Effector memory CD8-positive, alpha-beta T cell (primary cell): Measurements from ENCODE around the gene TNC.

ENCODE experiments used
- ATAC-seq: fragments of 150-1000 bp; cut with Tn5 transposase; replicated peaks from 2 replicates; pipeline ENCODE4 v1.10.0; 2021; ENCODE audit warnings: mild to moderate bottlenecking, moderate library complexity
- DNase-seq, 3 experiments: peaks; one replicate each; pipeline ENCODE4 v3.0.0; 2021
- H3K27ac Mint-ChIP-seq, 2 donors: one replicate each; pipeline ENCODE4 v1.8.0; 2022; ENCODE audit warnings: mild to moderate bottlenecking in 2 of 2, mixed read lengths in 2 of 2, moderate library complexity in 2 of 2
- H3K27me3 Mint-ChIP-seq, 2 donors: one replicate each; pipeline ENCODE4 v1.8.0; 2022; ENCODE audit warnings: mixed read lengths in 2 of 2
- H3K36me3 Mint-ChIP-seq: one replicate; pipeline ENCODE4 v1.8.0; 2022; ENCODE audit warnings: mild to moderate bottlenecking, moderate library complexity, mixed read lengths; ENCODE audit not compliant: insufficient read depth
- H3K4me1 Mint-ChIP-seq, 2 donors: one replicate each; pipeline ENCODE4 v1.8.0; 2022; ENCODE audit warnings: low read depth in 2 of 2, mixed read lengths in 2 of 2
- H3K4me3 Mint-ChIP-seq, 2 donors: one replicate each; pipeline ENCODE4 v1.8.0; 2022; ENCODE audit warnings: mild to moderate bottlenecking in 2 of 2, mixed read lengths in 2 of 2, moderate library complexity in 2 of 2
- H3K9me3 Mint-ChIP-seq, 2 donors: one replicate each; pipeline ENCODE4 v1.8.0; 2022; ENCODE audit warnings: mixed read lengths in 2 of 2

TNC gene

DNA sequence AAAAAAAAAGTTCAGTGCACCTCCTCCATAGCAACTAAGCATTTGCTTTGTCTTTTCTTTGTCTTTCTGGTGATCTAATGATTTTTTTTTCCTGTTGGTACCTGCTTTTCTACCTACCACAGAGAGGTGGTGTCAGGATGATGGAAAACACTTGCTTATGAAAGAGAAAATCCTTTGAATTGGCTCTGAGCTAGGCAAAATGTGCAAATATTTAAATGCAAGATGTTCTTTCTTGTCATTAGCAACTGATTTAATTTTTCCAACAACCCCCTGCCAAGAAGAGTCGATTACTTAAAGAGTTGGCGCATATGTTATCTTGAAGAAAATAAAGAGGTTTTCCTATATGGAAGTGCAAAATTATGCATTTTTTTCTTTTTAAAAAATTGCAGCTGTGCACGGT lies 37.7 kb downstream of the TNC start:
- Mint-ChIP-seq H3K27ac (no peak overlapping the region), H3K4me3 (no peak overlapping the region), H3K9me3 (no peaks in the 10 kb centered on the region), H3K27me3 (peaks cover 0 to 6% of the 10 kb centered on the region in 2 donors), H3K36me3 (no peaks in the 10 kb centered on the region), H3K4me1 (no peaks in the 10 kb centered on the region)
- no peak for DNase-seq
- no peak for ATAC-seq

GRCh38 chr9:115079156-115079555 lies 38.8 kb downstream of the TNC start:
- no peak overlapping the region for H3K27ac Mint-ChIP-seq
- no peak for ATAC-seq
- no peaks in the 10 kb centered on the region for H3K36me3 Mint-ChIP-seq
- no peak overlapping the region for H3K4me3 Mint-ChIP-seq
- no peaks in the 10 kb centered on the region for H3K4me1 Mint-ChIP-seq
- H3K9me3 Mint-ChIP-seq, result no peaks in the 10 kb centered on the region
- H3K27me3 Mint-ChIP-seq, result peaks cover 0 to 6% of the 10 kb centered on the region in 2 donors
- no peak for DNase-seq

DNA sequence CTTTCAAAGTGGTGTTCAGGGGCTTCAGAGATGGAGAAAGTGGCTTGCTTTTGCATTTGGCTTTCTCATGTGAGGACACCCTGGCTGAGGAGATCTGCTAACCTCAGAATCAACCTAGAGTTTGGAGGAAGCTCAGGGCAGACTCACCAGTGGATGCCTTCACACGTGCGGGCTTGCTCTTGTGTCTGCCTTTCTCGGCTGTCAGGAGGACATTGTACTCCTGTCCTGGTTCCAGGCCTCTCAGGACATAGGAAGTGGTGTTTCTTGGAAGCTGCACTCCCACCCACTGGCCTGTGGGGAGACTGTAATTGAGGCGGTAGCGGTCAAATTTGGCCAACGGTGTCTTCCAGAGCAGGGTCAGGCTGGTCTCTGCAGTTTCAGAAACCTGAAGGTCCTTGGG lies 44.5 kb downstream of the TNC start:
- Mint-ChIP-seq H3K27ac (no peak overlapping the region), H3K4me1 (no peaks in the 10 kb centered on the region), H3K9me3 (no peaks in the 10 kb centered on the region), H3K27me3 (peaks cover 17 to 36% of the 10 kb centered on the region in 2 donors), H3K36me3 (peaks cover 3% of the 10 kb centered on the region), H3K4me3 (no peak overlapping the region)
- ATAC-seq (no peak), DNase-seq (no peak)

DNA sequence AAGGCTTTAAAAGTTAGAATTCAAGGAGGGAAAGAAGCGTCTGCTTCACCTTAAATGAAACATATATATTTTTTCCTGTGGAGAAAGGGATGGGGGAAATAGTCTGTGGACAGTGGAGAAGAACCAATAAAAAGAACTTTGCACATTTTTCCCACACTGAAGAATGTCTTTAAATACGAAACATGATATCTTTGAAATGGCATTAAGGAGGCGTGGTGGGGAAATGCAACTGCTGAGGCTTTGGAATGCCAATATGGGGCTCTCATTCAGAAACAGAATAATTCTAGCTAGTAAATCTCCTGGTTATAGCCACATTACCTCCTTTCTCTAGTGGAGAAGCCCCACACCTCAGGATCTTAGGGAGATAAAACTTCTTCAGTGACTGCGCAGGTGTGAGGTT lies 46.8 kb downstream of the TNC start:
- ATAC-seq, result no peak
- Mint-ChIP-seq H3K27me3 (peaks cover 25 to 39% of the 10 kb centered on the region in 2 donors), H3K9me3 (no peaks in the 10 kb centered on the region), H3K4me3 (no peak overlapping the region), H3K4me1 (no peaks in the 10 kb centered on the region), H3K27ac (no peak overlapping the region), H3K36me3 (peaks cover 3% of the 10 kb centered on the region)
- no peak for DNase-seq

DNA sequence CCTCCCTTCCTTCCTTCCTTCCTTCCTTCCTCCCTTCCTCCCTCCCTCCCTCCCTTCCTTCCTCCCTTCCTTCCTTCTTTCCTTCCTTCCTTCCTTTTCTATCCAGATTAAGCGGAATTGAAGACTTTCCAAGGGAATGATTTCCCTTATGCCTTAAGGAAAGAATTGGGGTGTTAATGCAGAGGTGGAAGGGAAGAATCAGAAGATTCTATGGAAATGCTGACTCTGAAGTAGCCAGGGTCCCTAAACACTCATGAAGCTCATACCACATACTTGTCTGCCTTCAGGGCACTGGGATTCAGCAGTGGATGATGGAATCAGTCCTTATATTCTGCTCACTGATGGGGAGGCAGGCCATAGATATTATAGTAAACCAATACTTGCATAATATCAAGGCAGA lies 48.2 kb downstream of the TNC start:
- Mint-ChIP-seq H3K27ac (no peak overlapping the region), H3K4me3 (no peak overlapping the region)

DNA sequence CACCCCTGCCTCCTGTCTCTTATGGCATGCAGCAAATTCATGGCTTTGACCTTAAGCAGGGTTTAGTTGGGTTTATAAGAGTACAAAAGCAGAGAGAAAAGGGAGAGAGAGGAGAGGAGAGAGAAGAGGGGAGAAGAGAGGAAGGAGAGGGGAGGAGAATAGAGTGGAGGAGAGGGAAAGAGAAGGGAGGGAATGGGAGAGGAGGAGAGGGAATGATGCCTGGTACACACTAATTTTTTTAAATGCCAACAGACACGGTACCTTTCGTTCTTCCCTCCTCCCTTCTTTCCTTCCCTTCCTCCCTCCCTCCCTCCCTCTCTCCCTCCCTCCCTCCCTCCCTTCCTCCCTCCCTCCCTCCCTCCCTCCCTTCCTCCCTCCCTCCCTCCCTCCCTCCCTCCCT lies 48.7 kb downstream of the TNC start:
- no peak overlapping the region for H3K4me3 Mint-ChIP-seq
- H3K27me3 Mint-ChIP-seq, result peaks cover 35 to 50% of the 10 kb centered on the region in 2 donors
- ATAC-seq, result no peak
- H3K9me3 Mint-ChIP-seq, result no peaks in the 10 kb centered on the region
- H3K4me1 Mint-ChIP-seq, result no peaks in the 10 kb centered on the region
- DNase-seq, result no peak
- peaks cover 3% of the 10 kb centered on the region for H3K36me3 Mint-ChIP-seq
- no peak overlapping the region for H3K27ac Mint-ChIP-seq

More for the DNA sequence above, 48.2 kb downstream of the TNC start:
- peaks cover 3% of the 10 kb centered on the region for H3K36me3 Mint-ChIP-seq
- ATAC-seq (no peak), DNase-seq (no peak)
- H3K9me3 Mint-ChIP-seq, result no peaks in the 10 kb centered on the region
- H3K27me3 Mint-ChIP-seq, result peaks cover 31 to 46% of the 10 kb centered on the region in 2 donors
- H3K4me1 Mint-ChIP-seq, result no peaks in the 10 kb centered on the region

DNA sequence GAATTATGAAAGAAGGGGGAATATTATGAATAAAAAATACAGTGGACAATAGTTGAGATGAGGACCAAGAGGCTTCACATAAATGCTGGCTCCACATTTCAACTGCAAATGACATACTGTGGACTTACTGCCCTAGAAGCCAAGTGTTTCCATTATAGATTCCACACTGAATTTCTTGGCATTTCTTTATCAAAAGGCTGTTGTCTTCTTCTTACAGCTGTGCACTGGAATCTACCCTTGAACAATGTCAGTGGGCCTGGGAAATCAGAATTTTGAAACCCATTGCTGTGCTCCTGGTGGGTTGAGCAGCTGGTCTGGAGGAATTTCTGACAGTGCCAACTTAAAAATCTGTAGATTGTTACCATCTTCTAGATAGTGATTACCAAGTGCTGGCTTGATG lies 49.9 kb downstream of the TNC start:
- H3K27ac Mint-ChIP-seq, result no peak overlapping the region

DNA sequence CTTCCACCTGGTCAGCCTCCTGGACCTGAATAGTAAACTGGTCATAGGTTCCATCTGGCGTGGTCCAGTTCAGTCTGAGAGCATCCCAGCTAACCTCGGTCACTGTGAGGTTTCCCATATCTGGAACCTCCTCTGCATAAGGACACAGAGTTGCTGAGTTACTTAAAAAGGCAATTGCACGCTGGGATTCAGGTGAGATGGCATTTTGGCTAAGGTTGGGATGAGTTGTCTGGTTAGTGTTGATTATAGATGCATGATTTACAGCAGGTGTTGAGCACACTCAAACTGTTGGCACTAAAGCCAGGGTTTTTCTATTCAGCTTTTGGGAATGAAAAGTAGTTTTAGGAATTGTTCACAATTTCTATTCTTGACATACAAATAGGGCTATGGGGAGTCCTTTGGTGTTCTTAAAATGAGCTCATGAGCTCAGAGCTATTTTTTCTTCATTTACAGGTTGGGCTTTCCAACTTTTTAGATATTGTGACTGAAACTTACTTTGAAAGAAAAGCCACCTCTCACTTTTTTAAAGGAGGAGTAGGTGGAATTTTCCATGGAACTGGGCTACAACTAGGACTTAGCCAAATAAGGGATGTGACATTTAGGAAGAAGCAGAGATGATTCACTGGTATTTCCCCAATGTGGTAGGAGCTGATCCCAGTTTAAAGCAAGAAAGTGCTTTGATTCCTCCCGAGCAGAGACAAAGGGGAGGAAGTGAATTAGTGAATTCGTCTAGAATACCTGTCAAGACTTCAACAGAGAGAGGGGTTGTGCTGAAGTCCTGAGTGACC lies 54.7 kb downstream of the TNC start:
- ATAC-seq (no peak), DNase-seq (no peak)
- Mint-ChIP-seq H3K4me1 (no peaks in the 10 kb centered on the region), H3K27ac (no peak overlapping the region), H3K9me3 (no peaks in the 10 kb centered on the region), H3K4me3 (no peak overlapping the region), H3K36me3 (no peaks in the 10 kb centered on the region), H3K27me3 (peaks cover 44 to 52% of the 10 kb centered on the region in 2 donors)

More for the DNA sequence above, 49.9 kb downstream of the TNC start:
- DNase-seq (no peak), ATAC-seq (no peak)
- H3K4me1 Mint-ChIP-seq, result no peaks in the 10 kb centered on the region
- H3K36me3 Mint-ChIP-seq, result no peaks in the 10 kb centered on the region
- peaks cover 39 to 62% of the 10 kb centered on the region in 2 donors for H3K27me3 Mint-ChIP-seq
- no peaks in the 10 kb centered on the region for H3K9me3 Mint-ChIP-seq
- no peak overlapping the region for H3K4me3 Mint-ChIP-seq

GRCh38 chr9:115058684-115059315 lies 59.2 kb downstream of the TNC start:
- Mint-ChIP-seq H3K27ac (no peak overlapping the region), H3K27me3 (peaks cover 53 to 57% of the 10 kb centered on the region in 2 donors), H3K9me3 (no peaks in the 10 kb centered on the region), H3K4me3 (no peak overlapping the region), H3K4me1 (no peaks in the 10 kb centered on the region), H3K36me3 (no peaks in the 10 kb centered on the region)
- DNase-seq, result no peak
- no peak for ATAC-seq

- DNase-seq, result no peak
- Mint-ChIP-seq H3K9me3 (no peaks in the 10 kb centered on the region), H3K36me3 (no peaks in the 10 kb centered on the region), H3K4me1 (no peaks in the 10 kb centered on the region), H3K27ac (no peak overlapping the region), H3K4me3 (no peak overlapping the region), H3K27me3 (peaks cover 51 to 53% of the 10 kb centered on the region in 2 donors)
- ATAC-seq, result no peak
Measured at GRCh38 chr9:115058175-115058574, 59.8 kb downstream of the TNC start.

- ATAC-seq, result no peak
- H3K27ac Mint-ChIP-seq, result no peak overlapping the region
- H3K36me3 Mint-ChIP-seq, result no peaks in the 10 kb centered on the region
- H3K9me3 Mint-ChIP-seq, result no peaks in the 10 kb centered on the region
- DNase-seq, result no peak
- no peak overlapping the region for H3K4me3 Mint-ChIP-seq
- H3K27me3 Mint-ChIP-seq, result peaks cover 56 to 58% of the 10 kb centered on the region in 2 donors
- H3K4me1 Mint-ChIP-seq, result no peaks in the 10 kb centered on the region
Measured at GRCh38 chr9:115057559-115057958, 60.4 kb downstream of the TNC start.

DNA sequence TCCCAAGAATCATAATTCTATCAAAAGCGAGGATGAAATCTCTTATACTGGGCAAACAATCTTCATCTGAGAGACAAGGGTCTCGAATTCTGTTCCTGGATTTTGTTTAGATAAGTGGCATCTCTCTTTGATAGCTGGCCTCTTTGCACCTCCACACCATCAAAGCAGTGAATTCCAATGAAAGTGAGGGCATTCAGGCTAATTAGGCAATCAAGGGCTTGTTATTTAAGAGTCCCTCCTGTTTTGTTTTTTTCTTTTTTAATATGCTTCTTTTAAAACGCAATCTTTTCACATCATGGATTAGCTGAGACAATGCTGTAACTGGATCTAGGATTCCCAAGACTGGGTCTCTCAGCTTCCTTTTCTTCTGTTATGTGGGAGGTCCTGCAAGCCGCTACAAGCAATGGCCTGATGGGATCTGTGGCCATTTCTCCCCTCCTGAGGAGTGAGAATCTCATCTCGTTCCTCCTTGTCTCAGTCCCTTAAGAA lies 67.9 kb downstream of the TNC start:
- Mint-ChIP-seq H3K4me1 (no peaks in the 10 kb centered on the region), H3K36me3 (no peaks in the 10 kb centered on the region), H3K4me3 (no peak overlapping the region), H3K27me3 (peaks cover 34 to 48% of the 10 kb centered on the region in 2 donors), H3K9me3 (no peaks in the 10 kb centered on the region), H3K27ac (no peak overlapping the region)
- no peak for DNase-seq
- no peak for ATAC-seq

DNA sequence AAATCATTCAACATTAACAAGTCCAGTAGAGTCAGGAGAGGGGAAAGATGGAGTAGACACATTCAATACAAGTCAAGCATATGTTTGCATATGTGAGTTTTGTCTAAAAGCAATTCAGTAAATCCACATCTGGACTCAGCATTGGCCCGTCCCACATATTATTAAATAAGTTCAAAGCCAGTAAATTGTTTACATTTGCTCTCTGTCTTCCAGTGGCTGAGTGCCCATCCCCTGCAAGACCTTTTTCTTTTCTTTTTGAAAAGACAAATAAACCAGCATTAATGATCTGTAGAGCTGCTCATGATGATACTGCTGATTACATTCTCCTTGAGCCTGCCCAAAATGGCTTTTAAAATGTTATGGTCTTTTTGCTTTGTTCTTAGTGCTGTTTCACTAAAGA lies 71.1 kb downstream of the TNC start:
- ATAC-seq, result no peak
- Mint-ChIP-seq H3K36me3 (no peaks in the 10 kb centered on the region), H3K9me3 (no peaks in the 10 kb centered on the region), H3K27ac (no peak overlapping the region), H3K4me1 (no peaks in the 10 kb centered on the region), H3K27me3 (peaks cover 37 to 56% of the 10 kb centered on the region in 2 donors), H3K4me3 (no peak overlapping the region)
- no peak for DNase-seq

DNA sequence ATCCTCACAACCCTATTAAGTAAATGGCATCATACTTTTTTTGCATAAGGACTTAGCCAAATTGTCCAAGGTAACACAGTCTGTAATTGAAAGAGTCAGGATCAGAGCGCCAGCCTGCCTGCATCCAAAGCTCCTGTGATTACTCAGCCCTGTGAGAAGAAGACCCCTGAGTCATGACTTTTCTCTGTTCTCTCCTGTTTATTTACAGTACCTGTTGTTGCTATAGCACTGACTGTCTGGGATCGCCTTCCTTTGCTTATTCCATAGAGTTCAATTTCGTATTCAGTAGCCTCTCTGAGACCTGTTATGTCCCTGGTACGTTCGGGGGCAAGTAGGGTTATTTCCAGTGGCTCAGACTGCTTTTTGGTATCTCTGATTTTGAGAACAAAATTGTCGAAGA lies 71.8 kb downstream of the TNC start:
- Mint-ChIP-seq H3K4me1 (no peaks in the 10 kb centered on the region), H3K27me3 (peaks cover 37 to 56% of the 10 kb centered on the region in 2 donors), H3K9me3 (no peaks in the 10 kb centered on the region), H3K27ac (no peak overlapping the region), H3K4me3 (no peak overlapping the region), H3K36me3 (no peaks in the 10 kb centered on the region)
- no peak for DNase-seq
- no peak for ATAC-seq
